Activated naive CD8-positive, alpha-beta T cell treated with anti-CD3 and anti-CD28 coated beads for 36 hours (primary cell): ENCODE measurements around the gene COL7A1. TPM values are rescaled to one million over a fixed set of nuclear protein-coding genes. Genes with fewer than 3 reads are reported as not detected.
A peak's percentile ranks its signal among the peaks of the same experiment; 100 is the strongest.
"Not testable (repeated sequence)": the region's sequence is repeated elsewhere in the genome, so short reads cannot be mapped to it uniquely, and the experiment has no call there.

Experiments used
- DNase-seq: peaks from one replicate; pipeline ENCODE4 v3.0.0; 2021
- H3K27ac Mint-ChIP-seq: one replicate; pipeline ENCODE4 v1.8.0; 2022; ENCODE audit warnings: mild to moderate bottlenecking, moderate library complexity, mixed read lengths
- H3K27me3 Mint-ChIP-seq: one replicate; pipeline ENCODE4 v1.8.0; 2022; ENCODE audit warnings: mild to moderate bottlenecking, mixed read lengths
- H3K36me3 Mint-ChIP-seq: one replicate; pipeline ENCODE4 v1.8.0; 2021; ENCODE audit warnings: mild to moderate bottlenecking, mixed read lengths
- H3K4me1 Mint-ChIP-seq: one replicate; pipeline ENCODE4 v1.8.0; 2021; ENCODE audit warnings: mixed read lengths
- H3K4me3 Mint-ChIP-seq: one replicate; pipeline ENCODE4 v1.8.0; 2022; ENCODE audit warnings: mild to moderate bottlenecking, moderate library complexity, mixed read lengths
- H3K9me3 Mint-ChIP-seq: one replicate; pipeline ENCODE4 v1.8.0; 2022; ENCODE audit warnings: mixed read lengths
- total RNA-seq, 2 experiments: library from RNA; stranded (reverse); gene quantifications; one replicate each; pipeline ENCODE4 v1.2.3, GENCODE V29; 2021

Gene COL7A1
- total RNA-seq, 2 experiments from 2014 or later: 1.4 to 1.8 TPM

- H3K4me1 Mint-ChIP-seq, DNase-seq, H3K27me3 Mint-ChIP-seq, H3K4me3 Mint-ChIP-seq, H3K9me3 Mint-ChIP-seq, H3K27ac Mint-ChIP-seq: not testable (repeated sequence)
- peaks cover 33% of the 10 kb centered on the region for H3K36me3 Mint-ChIP-seq
These were observed 64.4 kb downstream of the COL7A1 start for GRCh38 chr3:48530701-48531100.

GRCh38 chr3:48528754-48529153 is 66.4 kb downstream of the COL7A1 start:
- H3K27ac Mint-ChIP-seq: no peak overlapping the region
- H3K27me3 Mint-ChIP-seq: no peaks in the 10 kb centered on the region
- H3K9me3 Mint-ChIP-seq: no peaks in the 10 kb centered on the region
- H3K4me3 Mint-ChIP-seq: no peak overlapping the region
- H3K4me1 Mint-ChIP-seq: no peaks in the 10 kb centered on the region
- no peak for DNase-seq
- H3K36me3 Mint-ChIP-seq: peaks cover 21% of the 10 kb centered on the region

- no peak overlapping the region for H3K4me3 Mint-ChIP-seq
- H3K36me3 Mint-ChIP-seq: peaks cover 21% of the 10 kb centered on the region
- no peak for DNase-seq
- no peaks in the 10 kb centered on the region for H3K9me3 Mint-ChIP-seq
- H3K27ac Mint-ChIP-seq: no peak overlapping the region
- H3K4me1 Mint-ChIP-seq: no peaks in the 10 kb centered on the region
- H3K27me3 Mint-ChIP-seq: no peaks in the 10 kb centered on the region
These were observed 67.1 kb downstream of the COL7A1 start for GRCh38 chr3:48528048-48528447.

GRCh38 chr3:48524970-48525369 is 70.2 kb downstream of the COL7A1 start:
- no peaks in the 10 kb centered on the region for H3K4me1 Mint-ChIP-seq
- H3K27me3 Mint-ChIP-seq: no peaks in the 10 kb centered on the region
- peaks cover 17% of the 10 kb centered on the region for H3K36me3 Mint-ChIP-seq
- no peak for DNase-seq
- no peaks in the 10 kb centered on the region for H3K9me3 Mint-ChIP-seq
- no peak overlapping the region for H3K4me3 Mint-ChIP-seq
- H3K27ac Mint-ChIP-seq: no peak overlapping the region

- Mint-ChIP-seq H3K27ac (no peak overlapping the region), H3K27me3 (no peaks in the 10 kb centered on the region), H3K9me3 (no peaks in the 10 kb centered on the region), H3K36me3 (peaks cover 9% of the 10 kb centered on the region), H3K4me3 (no peak overlapping the region), H3K4me1 (peaks cover 24% of the 10 kb centered on the region)
- no peak for DNase-seq
These were observed 73.5 kb downstream of the COL7A1 start for GRCh38 chr3:48521635-48522034.

- Mint-ChIP-seq H3K27ac (no peak overlapping the region), H3K27me3 (no peaks in the 10 kb centered on the region), H3K4me1 (peaks cover 44% of the 10 kb centered on the region), H3K36me3 (peaks cover 3% of the 10 kb centered on the region), H3K4me3 (no peak overlapping the region), H3K9me3 (no peaks in the 10 kb centered on the region)
- no peak for DNase-seq
These were observed 75.9 kb downstream of the COL7A1 start for GRCh38 chr3:48519277-48519643.

- Mint-ChIP-seq H3K4me1 (peaks cover 49% of the 10 kb centered on the region), H3K36me3 (peaks cover 3% of the 10 kb centered on the region), H3K9me3 (no peaks in the 10 kb centered on the region), H3K27ac (no peak overlapping the region), H3K4me3 (no peak overlapping the region), H3K27me3 (no peaks in the 10 kb centered on the region)
- DNase-seq: no peak
These were observed 76.4 kb downstream of the COL7A1 start for GRCh38 chr3:48518638-48519276.

GRCh38 chr3:48518069-48518468 is 77.1 kb downstream of the COL7A1 start:
- no peak for DNase-seq
- Mint-ChIP-seq H3K9me3 (no peaks in the 10 kb centered on the region), H3K27ac (no peak overlapping the region), H3K36me3 (peaks cover 3% of the 10 kb centered on the region), H3K4me1 (peaks cover 51% of the 10 kb centered on the region), H3K27me3 (no peaks in the 10 kb centered on the region), H3K4me3 (no peak overlapping the region)

GRCh38 chr3:48516571-48516970 is 78.6 kb downstream of the COL7A1 start:
- Mint-ChIP-seq H3K36me3 (peaks cover 3% of the 10 kb centered on the region), H3K4me3 (no peak overlapping the region), H3K27me3 (no peaks in the 10 kb centered on the region), H3K9me3 (no peaks in the 10 kb centered on the region), H3K27ac (no peak overlapping the region), H3K4me1 (peaks cover 54% of the 10 kb centered on the region)
- DNase-seq: peak; percentile 22

GRCh38 chr3:48514431-48515227 is 80.5 kb downstream of the COL7A1 start:
- Mint-ChIP-seq H3K9me3 (no peaks in the 10 kb centered on the region), H3K4me3 (no peak overlapping the region), H3K27ac (no peak overlapping the region), H3K27me3 (no peaks in the 10 kb centered on the region), H3K36me3 (peaks cover 3% of the 10 kb centered on the region), H3K4me1 (peaks cover 51% of the 10 kb centered on the region)
- peak; percentile 14 for DNase-seq

Other genes starting within 250 kb of the COL7A1 start
- not detected for gene FBXW12, start 223.1 kb downstream of the COL7A1 start, total RNA-seq
- gene PLXNB1, start 165.2 kb downstream of the COL7A1 start, total RNA-seq: 1 to 10 TPM; 1.6 to 2.4 TPM
- gene CCDC51, start 155.2 kb downstream of the COL7A1 start, total RNA-seq: 10 to 100 TPM; 28.2 to 29.5 TPM
- gene TMA7, start 155.1 kb downstream of the COL7A1 start, total RNA-seq: 100 to 1,000 TPM; 398 to 421 TPM
- 10 to 100 TPM; 17.3 to 17.9 TPM for gene ATRIP, start 148.6 kb downstream of the COL7A1 start, total RNA-seq
- 10 to 100 TPM; 68.8 to 73.5 TPM for gene SHISA5, start 91.2 kb downstream of the COL7A1 start, total RNA-seq
- 10 to 100 TPM; 33.7 to 36.1 TPM for gene PFKFB4, start 38.5 kb downstream of the COL7A1 start, total RNA-seq
- gene UCN2, start 31.5 kb downstream of the COL7A1 start, total RNA-seq: not detected
- 100 to 1,000 TPM; 193 to 209 TPM for gene UQCRC1, start 14.3 kb upstream of the COL7A1 start, total RNA-seq
- gene TMEM89, start 26.4 kb upstream of the COL7A1 start, total RNA-seq: not detected
- 10 to 100 TPM; 16.6 to 18.4 TPM for gene SLC26A6, start 40.1 kb upstream of the COL7A1 start, total RNA-seq
- 10 to 100 TPM; 18.2 to 18.6 TPM for gene CELSR3, start 67.6 kb upstream of the COL7A1 start, total RNA-seq
- gene NCKIPSD, start 90.6 kb upstream of the COL7A1 start, total RNA-seq: 10 to 100 TPM; 43.8 to 43.9 TPM
- gene IP6K2, start 121.9 kb upstream of the COL7A1 start, total RNA-seq: 10 to 100 TPM; 42.6 to 49.9 TPM